Liver (tissue), 3 donors: ENCODE results near the gene CASTOR2.

ENCODE experiments used
- ATF3 ChIP-seq: IDR thresholded peaks from 2 replicates; pipeline ENCODE4 v1.6.1; 2016; ENCODE audit warnings: antibody characterized with exemption
- CTCF ChIP-seq: fragments of 150-350 bp; IDR thresholded peaks from 2 replicates; pipeline ENCODE4 v1.5.1; 2017; ENCODE audit warnings: improper control_type of control experiment, low read depth, low read length; ENCODE audit not compliant: missing input control
- HNF4A ChIP-seq, 2 donors: conservative IDR thresholded peaks; 2 replicates each; pipeline ENCODE4 v1.6.1; 2016; ENCODE audit warnings: antibody characterized with exemption in 2 of 2, mild to moderate bottlenecking in 2 of 2
- HNF4G ChIP-seq: IDR thresholded peaks from 2 replicates; pipeline ENCODE4 v1.6.1; 2016; ENCODE audit warnings: antibody characterized with exemption
- JUND ChIP-seq, 2 donors: IDR thresholded peaks; 2 replicates each; pipeline ENCODE4 v1.6.1; 2016; ENCODE audit warnings: antibody characterized with exemption in 2 of 2
- MAX ChIP-seq: IDR thresholded peaks from 2 replicates; pipeline ENCODE4 v1.6.1; 2016; ENCODE audit warnings: antibody characterized with exemption
- NR2F2 ChIP-seq: IDR thresholded peaks from 2 replicates; pipeline ENCODE4 v1.6.1; 2016; ENCODE audit warnings: antibody characterized with exemption
- RAD21 ChIP-seq, 2 donors: IDR thresholded peaks; 2 replicates each; pipeline ENCODE4 v1.6.1; 2016; ENCODE audit warnings: antibody characterized with exemption in 2 of 2, mild to moderate bottlenecking in 2 of 2
- REST ChIP-seq: IDR thresholded peaks from 2 replicates; pipeline ENCODE4 v1.6.1; 2016; ENCODE audit warnings: antibody characterized with exemption, mild to moderate bottlenecking
- SP1 ChIP-seq: IDR thresholded peaks from 2 replicates; pipeline ENCODE4 v1.6.1; 2018; ENCODE audit warnings: antibody characterized with exemption, mild to moderate bottlenecking
- TAF1 ChIP-seq: conservative IDR thresholded peaks from 2 replicates; pipeline ENCODE4 v1.6.1; 2016; ENCODE audit warnings: antibody characterized with exemption, mild to moderate bottlenecking
- ZBTB33 ChIP-seq: IDR thresholded peaks from 2 replicates; pipeline ENCODE4 v1.6.1; 2016; ENCODE audit warnings: antibody characterized with exemption
- donor health status: healthy.
- donor health status: healthy.

GRCh38 chr7:75048435-75049379, 84.2 kb downstream of the CASTOR2 start:
- TF ChIP-seq CTCF (no peak), MAX (no peak), RAD21 (IDR thresholded peaks at IDR 0.05) (no peak), REST (no peak), SP1 (no peak), JUND (IDR thresholded peaks at IDR 0.05) (no peak), HNF4G (no peak), TAF1 (no peak), HNF4A (conservative IDR thresholded peaks at IDR 0.05) (no peak), ZBTB33 (no peak), NR2F2 (no peak), ATF3 (no peak)
